Thyroid gland (tissue), 4 donors: ENCODE results near the gene EML4. TPM values are rescaled to one million over a fixed set of nuclear protein-coding genes. Genes with fewer than 3 reads are reported as not detected.

Source experiments
- DNase-seq, 2 donors: peaks; one replicate each; pipeline ENCODE4 v3.0.0-alpha.2; 2019
- H3K27ac ChIP-seq, 3 donors: fragments of 200-600 bp; sonication (generic); 1 replicate in 2 of 3; 2 replicates in 1 of 3; pipeline ENCODE4 v1.5.1; 2016 to 2019; ENCODE audit warnings: mild to moderate bottlenecking in 1 of 3, moderate library complexity in 1 of 3
- H3K27me3 ChIP-seq: fragments of 200-600 bp; sonication (generic); one replicate; pipeline ENCODE4 v1.5.1; 2019
- H3K36me3 ChIP-seq, 2 donors: fragments of 200-600 bp; sonication (generic); one replicate each; pipeline ENCODE4 v1.5.1; 2016 to 2019
- H3K4me1 ChIP-seq, 2 donors: fragments of 200-600 bp; sonication (generic); one replicate each; pipeline ENCODE4 v1.5.1; 2017 to 2019
- H3K4me3 ChIP-seq, 3 donors: fragments of 200-600 bp; sonication (generic); replicated peaks in 1 of 3; 1 replicate in 2 of 3; 2 replicates in 1 of 3; pipeline ENCODE4 v1.5.1; 2016; ENCODE audit warnings: mild to moderate bottlenecking in 1 of 3
- H3K9me3 ChIP-seq: fragments of 200-600 bp; sonication (generic); one replicate; pipeline ENCODE4 v1.5.1; 2017
- POLR2A ChIP-seq, 2 donors: fragments of 450-650 bp; IDR thresholded peaks; one replicate each; pipeline ENCODE4 v1.6.1; 2017; ENCODE audit warnings: antibody characterized with exemption in 2 of 2, mild to moderate bottlenecking in 2 of 2, moderate library complexity in 1 of 2
- WGBS, 2 donors: methylation state at CpG; one replicate each; pipeline ENCODE4 v1.1.5; 2017; 5-methylcytosine and 5-hydroxymethylcytosine counted together
- intact Hi-C: fragments of 100-400 bp; cut with DNase I; formaldehyde crosslinking; loops from one replicate; pipeline ENCODE4 v1.15.1; 2023
- total RNA-seq, 4 donors: library from RNA; depleted of rRNA; stranded (reverse); fragments of >200 nt; gene quantifications; one replicate each; pipeline ENCODE4 v1.2.3, GENCODE V29; 2016
- TF ChIP-seq, protein P1 (sequence below), 6 experiments: fragments of 200-600 bp in 3 of 6; fragments of 450-650 bp in 3 of 6; sonication (generic) in 3 of 6; IDR thresholded peaks; one replicate each; pipeline ENCODE4 v1.5.1; 2016 to 2019; ENCODE audit warnings: antibody characterized with exemption in 6 of 6, mild to moderate bottlenecking in 2 of 6, inconsistent platforms in 1 of 6, moderate library complexity in 1 of 6

The EML4 gene
- total RNA-seq, 4 donors from 2014 or later: 52.5 to 67.2 (median 64.7) TPM

DNA sequence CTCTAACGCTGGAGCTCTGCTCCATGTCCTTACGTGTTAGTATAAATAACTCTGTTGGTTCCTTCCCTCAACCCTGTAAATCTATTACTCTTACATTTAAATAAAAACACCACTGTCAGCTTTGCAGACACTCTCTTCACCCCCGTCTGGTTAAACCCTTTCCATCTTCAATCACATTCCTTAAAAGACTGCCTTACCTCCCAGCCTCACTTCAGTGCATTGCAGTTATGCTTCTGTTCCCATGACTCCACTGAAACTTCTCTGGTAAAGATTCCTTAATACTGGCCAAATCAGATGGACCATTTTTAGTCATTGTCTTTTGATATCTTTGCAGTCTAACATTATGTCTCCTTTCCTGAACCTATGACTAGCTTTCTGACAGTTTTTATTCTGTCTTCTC lies 61.7 kb downstream of the EML4 start:
- Histone ChIP-seq H3K36me3 (no peaks in the 10 kb centered on the region), H3K27ac (no peak overlapping the region), H3K27me3 (no peaks in the 10 kb centered on the region), H3K4me3 (no peak overlapping the region), H3K9me3 (no peaks in the 10 kb centered on the region), H3K4me1 (peaks cover 14 to 18% of the 10 kb centered on the region in 2 donors)
- no peak for DNase-seq
- WGBS, 2 donors: 62 to 68% methylated on average over 3 of the region's 3 CpGs
- intact Hi-C loops: no loop called here
- TF ChIP-seq POLR2A (IDR thresholded peaks at IDR 0.05): no peak
- TF ChIP-seq, protein P1, sequence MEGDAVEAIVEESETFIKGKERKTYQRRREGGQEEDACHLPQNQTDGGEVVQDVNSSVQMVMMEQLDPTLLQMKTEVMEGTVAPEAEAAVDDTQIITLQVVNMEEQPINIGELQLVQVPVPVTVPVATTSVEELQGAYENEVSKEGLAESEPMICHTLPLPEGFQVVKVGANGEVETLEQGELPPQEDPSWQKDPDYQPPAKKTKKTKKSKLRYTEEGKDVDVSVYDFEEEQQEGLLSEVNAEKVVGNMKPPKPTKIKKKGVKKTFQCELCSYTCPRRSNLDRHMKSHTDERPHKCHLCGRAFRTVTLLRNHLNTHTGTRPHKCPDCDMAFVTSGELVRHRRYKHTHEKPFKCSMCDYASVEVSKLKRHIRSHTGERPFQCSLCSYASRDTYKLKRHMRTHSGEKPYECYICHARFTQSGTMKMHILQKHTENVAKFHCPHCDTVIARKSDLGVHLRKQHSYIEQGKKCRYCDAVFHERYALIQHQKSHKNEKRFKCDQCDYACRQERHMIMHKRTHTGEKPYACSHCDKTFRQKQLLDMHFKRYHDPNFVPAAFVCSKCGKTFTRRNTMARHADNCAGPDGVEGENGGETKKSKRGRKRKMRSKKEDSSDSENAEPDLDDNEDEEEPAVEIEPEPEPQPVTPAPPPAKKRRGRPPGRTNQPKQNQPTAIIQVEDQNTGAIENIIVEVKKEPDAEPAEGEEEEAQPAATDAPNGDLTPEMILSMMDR (IDR thresholded peaks at IDR 0.05): no peak

DNA sequence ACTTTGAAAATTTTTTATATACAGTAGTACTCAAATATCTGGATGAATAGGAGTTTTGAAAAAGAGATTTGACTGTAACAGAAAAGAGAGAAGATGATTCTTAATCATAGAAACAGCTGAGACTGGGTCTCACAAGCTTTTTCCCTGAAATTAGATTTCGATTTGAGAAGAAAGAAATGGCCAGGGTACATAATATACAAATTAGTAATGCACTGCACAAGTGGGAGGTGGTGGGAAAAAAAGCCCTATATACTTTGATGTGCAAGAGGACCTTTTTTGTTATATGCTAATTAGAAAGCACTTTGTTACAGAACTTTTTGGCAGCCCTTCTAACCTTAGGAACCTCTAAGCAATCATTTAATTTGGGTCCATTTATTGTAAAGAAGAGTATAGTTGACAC lies 62.9 kb downstream of the EML4 start:
- Histone ChIP-seq H3K36me3 (no peaks in the 10 kb centered on the region), H3K27me3 (no peaks in the 10 kb centered on the region), H3K4me1 (peaks cover 14 to 18% of the 10 kb centered on the region in 2 donors), H3K27ac (no peak overlapping the region), H3K4me3 (no peak overlapping the region), H3K9me3 (no peaks in the 10 kb centered on the region)
- intact Hi-C loops: no loop called here
- DNase-seq: no peak
- TF ChIP-seq POLR2A (IDR thresholded peaks at IDR 0.05): no peak
- WGBS, 2 donors: 85 to 93% methylated on average over 1 of the region's 1 CpG

DNA sequence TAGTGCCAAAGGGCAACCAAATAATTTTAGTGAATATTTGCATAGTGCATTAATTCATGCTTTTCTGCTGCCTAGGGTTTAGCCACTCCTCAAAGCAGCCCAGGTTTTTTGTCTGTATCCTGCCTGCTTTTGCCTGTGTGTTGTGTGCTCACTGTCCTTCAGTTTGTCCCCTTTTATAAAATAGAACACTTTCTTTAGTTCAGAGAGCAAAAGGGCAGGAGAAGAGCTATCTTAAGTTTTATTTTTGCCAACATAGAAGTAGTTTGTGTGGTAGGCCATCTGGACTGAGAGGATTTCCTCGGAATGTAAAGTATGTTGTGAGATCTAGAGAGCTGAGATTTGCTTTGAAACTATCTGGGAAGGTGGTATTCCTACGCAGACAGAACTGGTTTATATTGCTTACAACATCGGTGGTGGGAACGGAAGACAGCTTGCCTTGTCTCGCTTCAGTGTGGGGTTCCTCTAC lies 64.9 kb downstream of the EML4 start:
- Histone ChIP-seq H3K27me3 (no peaks in the 10 kb centered on the region), H3K9me3 (no peaks in the 10 kb centered on the region), H3K27ac (peak overlapping the region; percentile 23 to 54 (median 27)), H3K36me3 (no peaks in the 10 kb centered on the region), H3K4me3 (no peak overlapping the region), H3K4me1 (peaks cover 14 to 21% of the 10 kb centered on the region in 2 donors)
- DNase-seq: no peak
- 30 to 46% methylated on average over 5 of the region's 5 CpGs for WGBS, 2 donors
- TF ChIP-seq, protein P1 (IDR thresholded peaks at IDR 0.05): no peak
- intact Hi-C loops: no loop called here

DNA sequence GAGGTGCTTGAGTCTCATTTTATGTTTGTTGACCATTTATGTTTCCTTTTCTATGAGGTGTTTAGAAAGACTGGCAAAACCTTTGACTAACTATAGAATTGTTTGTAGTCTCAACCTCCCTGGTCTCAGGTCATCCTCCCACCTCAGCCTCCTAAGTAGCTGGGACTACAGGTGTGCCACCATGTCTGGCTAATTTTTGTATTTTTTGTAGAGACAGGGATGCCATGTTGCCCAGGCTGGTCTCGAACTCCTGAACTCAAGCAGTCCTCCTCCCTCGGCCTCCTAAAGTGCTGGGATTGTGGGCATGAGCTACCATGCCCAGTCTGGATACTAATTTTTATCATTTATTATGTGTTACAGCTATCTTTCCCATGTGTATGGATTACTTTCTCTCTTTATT lies 67.8 kb downstream of the EML4 start:
- intact Hi-C loops: no loop called here
- H3K4me1 ChIP-seq: peaks cover 8 to 20% of the 10 kb centered on the region in 2 donors
- no peak for DNase-seq
- no peaks in the 10 kb centered on the region for H3K27me3 ChIP-seq
- H3K4me3 ChIP-seq: no peak overlapping the region
- no peak for TF ChIP-seq POLR2A (IDR thresholded peaks at IDR 0.05)
- no peak overlapping the region for H3K27ac ChIP-seq
- H3K36me3 ChIP-seq: no peaks in the 10 kb centered on the region
- H3K9me3 ChIP-seq: no peaks in the 10 kb centered on the region
- WGBS, 2 donors: 98 to 99% methylated on average over 2 of the region's 2 CpGs

DNA sequence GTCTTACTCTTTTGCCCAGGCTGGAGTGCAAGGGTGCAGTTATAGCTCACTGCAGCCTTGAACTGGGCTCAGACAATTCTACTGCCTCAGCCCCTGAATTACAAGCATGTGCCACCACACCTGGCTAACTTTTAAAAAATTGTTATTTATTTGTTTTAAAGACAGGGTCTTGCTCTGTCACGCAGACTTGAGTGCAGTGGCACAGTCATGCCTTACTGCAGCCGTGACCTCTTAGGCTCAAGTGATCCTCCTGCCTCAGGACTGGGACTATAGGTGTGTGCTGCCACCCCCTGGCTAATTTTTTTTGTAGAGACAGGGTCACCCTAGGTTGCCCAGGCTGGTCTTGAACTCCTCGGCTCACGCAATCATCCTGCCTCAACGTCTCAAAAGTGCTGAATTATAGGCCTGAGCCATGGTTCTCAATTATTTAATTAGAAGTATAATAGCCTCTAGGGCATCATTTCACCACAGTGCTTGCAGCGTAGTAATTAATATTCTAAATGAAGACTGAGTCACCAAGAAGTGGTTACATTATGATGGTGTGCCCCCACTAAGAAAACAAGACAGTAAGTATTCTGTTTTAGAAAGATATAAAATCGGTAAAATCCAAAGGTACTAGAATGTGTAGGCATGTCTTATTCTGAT lies 69.6 kb downstream of the EML4 start:
- no peak for TF ChIP-seq POLR2A (IDR thresholded peaks at IDR 0.05)
- TF ChIP-seq, protein P1 (IDR thresholded peaks at IDR 0.05): peak in 5 of 6 experiments; percentile 33 to 87 (median 68)
- Histone ChIP-seq H3K4me3 (no peak overlapping the region), H3K36me3 (no peaks in the 10 kb centered on the region), H3K27ac (no peak overlapping the region), H3K27me3 (no peaks in the 10 kb centered on the region), H3K9me3 (no peaks in the 10 kb centered on the region), H3K4me1 (peaks cover 4 to 16% of the 10 kb centered on the region in 2 donors)
- peak; percentile 74 to 76 for DNase-seq
- 43 to 64% methylated on average over 7 of the region's 7 CpGs for WGBS, 2 donors
- intact Hi-C loops: no loop called here

DNA sequence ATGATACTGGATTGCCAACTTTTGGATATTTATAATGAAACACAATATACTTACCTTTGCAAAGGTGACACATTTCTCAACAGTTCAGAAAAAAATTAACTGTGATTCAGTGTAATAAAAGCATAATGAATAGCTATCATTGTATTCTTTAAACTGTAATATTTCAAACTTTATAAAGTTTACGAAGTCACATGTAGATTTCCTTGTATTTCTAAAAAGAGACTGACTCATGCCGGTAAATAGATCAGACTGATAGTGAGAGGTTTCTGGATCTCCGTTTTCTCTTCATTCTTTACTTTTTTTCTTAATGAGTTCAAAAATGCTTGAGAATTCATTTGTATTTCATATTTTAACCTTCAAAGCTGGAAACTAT lies 70.1 kb downstream of the EML4 start:
- intact Hi-C loops: no loop called here
- H3K4me3 ChIP-seq: no peak overlapping the region
- H3K27me3 ChIP-seq: no peaks in the 10 kb centered on the region
- H3K36me3 ChIP-seq: no peaks in the 10 kb centered on the region
- peaks cover 0 to 11% of the 10 kb centered on the region in 2 donors for H3K4me1 ChIP-seq
- no peak overlapping the region for H3K27ac ChIP-seq
- no peak for DNase-seq
- no peaks in the 10 kb centered on the region for H3K9me3 ChIP-seq
- WGBS, 2 donors: 84 to 85% methylated on average over 3 of the region's 3 CpGs
- no peak for TF ChIP-seq POLR2A (IDR thresholded peaks at IDR 0.05)
- TF ChIP-seq, protein P1 (IDR thresholded peaks at IDR 0.05): no peak
